Endothelial cell (in vitro differentiated cells): ENCODE results near the gene RAB1A. TPM values are rescaled to one million over a fixed set of nuclear protein-coding genes. Genes with fewer than 3 reads are reported as not detected.

Experiments used
- total RNA-seq: library from RNA; stranded (reverse); fragmentation: NEBNext Ultra II Directional; extraction: Animal tissue kit (Norgen Biotek cat#: 25700); gene quantifications from one replicate; pipeline ENCODE4 v1.2.1, GENCODE V29; 2021; ENCODE audit not compliant: unreplicated experiment

The RAB1A gene
- total RNA-seq, 1 donor from 2014 or later = 160 TPM

Other genes starting within 250 kb of the RAB1A start
- gene SLC1A4, start 140.7 kb downstream of the RAB1A start, total RNA-seq = 41.4 TPM
- 63.3 TPM for gene CEP68, start 73.7 kb downstream of the RAB1A start, total RNA-seq
- 389 TPM for gene ACTR2, start 97.7 kb upstream of the RAB1A start, total RNA-seq